H9 (cell line): ENCODE data around the gene PRR14. TPM values are rescaled to one million over a fixed set of nuclear protein-coding genes. Genes with fewer than 3 reads are reported as not detected.

Source experiments
- DNase-seq: peaks from one replicate; pipeline ENCODE4 v3.0.0-alpha.2; 2017
- H2AFZ ChIP-seq: one replicate; pipeline ENCODE4 v1.6.1; 2013; ENCODE audit warnings: mild to moderate bottlenecking, low read length, control low read depth, moderate library complexity
- H2AK5ac ChIP-seq: 2 replicates; pipeline ENCODE4 v1.6.1; 2013; ENCODE audit warnings: low read length, control low read depth, mixed read lengths; ENCODE audit not compliant: insufficient read length
- H2BK120ac ChIP-seq: one replicate; pipeline ENCODE4 v1.6.1; 2013; ENCODE audit warnings: low read depth, mild to moderate bottlenecking, low read length, control low read depth, inconsistent platforms; ENCODE audit not compliant: poor library complexity, severe bottlenecking
- H2BK12ac ChIP-seq: 2 replicates; pipeline ENCODE4 v1.6.1; 2013; ENCODE audit warnings: low read length, control low read depth, mixed read lengths, low read depth; ENCODE audit not compliant: insufficient read length
- H2BK15ac ChIP-seq: 2 replicates; pipeline ENCODE4 v1.6.1; 2013; ENCODE audit warnings: low read depth, low read length, control low read depth
- H2BK20ac ChIP-seq: one replicate; pipeline ENCODE4 v1.6.1; 2013; ENCODE audit warnings: low read depth, mild to moderate bottlenecking, low read length, control low read depth, inconsistent platforms; ENCODE audit not compliant: poor library complexity, severe bottlenecking
- H2BK5ac ChIP-seq: 2 replicates; pipeline ENCODE4 v1.6.1; 2013; ENCODE audit warnings: low read length, control low read depth, mixed read lengths; ENCODE audit not compliant: insufficient read length
- H3K14ac ChIP-seq: 2 replicates; pipeline ENCODE4 v1.6.1; 2013; ENCODE audit warnings: low read length, control low read depth; ENCODE audit not compliant: insufficient read depth
- H3K18ac ChIP-seq: 2 replicates; pipeline ENCODE4 v1.6.1; 2013; ENCODE audit warnings: low read depth, mild to moderate bottlenecking, mixed read lengths, low read length, control low read depth; ENCODE audit not compliant: insufficient read length
- H3K23ac ChIP-seq: 2 replicates; pipeline ENCODE4 v1.6.1; 2013; ENCODE audit warnings: low read length, control low read depth, mixed read lengths, low read depth; ENCODE audit not compliant: insufficient read length
- H3K23me2 ChIP-seq: 2 replicates; pipeline ENCODE4 v1.6.1; 2013; ENCODE audit warnings: low read depth, mild to moderate bottlenecking, mixed read lengths, low read length, control low read depth; ENCODE audit not compliant: insufficient read length, poor library complexity, severe bottlenecking
- H3K27ac ChIP-seq: 2 replicates; pipeline ENCODE4 v1.5.1; 2013; ENCODE audit warnings: low read length, control low read depth, mixed read lengths, low read depth; ENCODE audit not compliant: insufficient read length
- H3K27me3 ChIP-seq: 2 replicates; pipeline ENCODE4 v1.6.1; 2013; ENCODE audit warnings: low read length, control low read depth, inconsistent platforms; ENCODE audit not compliant: insufficient read depth
- H3K4ac ChIP-seq: 2 replicates; pipeline ENCODE4 v1.6.1; 2013; ENCODE audit warnings: low read depth, mild to moderate bottlenecking, control low read depth, inconsistent platforms, low read length, moderate library complexity
- H3K4me1 ChIP-seq: 2 replicates; pipeline ENCODE4 v1.6.1; 2013; ENCODE audit warnings: low read length, control low read depth, inconsistent platforms; ENCODE audit not compliant: insufficient read depth
- H3K4me2 ChIP-seq: 2 replicates; pipeline ENCODE4 v1.6.1; 2013; ENCODE audit warnings: low read length, control low read depth, mixed read lengths; ENCODE audit not compliant: insufficient read length, insufficient read depth
- H3K56ac ChIP-seq: 2 replicates; pipeline ENCODE4 v1.6.1; 2013; ENCODE audit warnings: low read depth, mild to moderate bottlenecking, mixed read lengths, low read length, control low read depth; ENCODE audit not compliant: insufficient read length
- H3K79me1 ChIP-seq: 2 replicates; pipeline ENCODE4 v1.6.1; 2013; ENCODE audit warnings: low read depth, mild to moderate bottlenecking, moderate library complexity, low read length, control low read depth, inconsistent platforms; ENCODE audit not compliant: insufficient read depth, poor library complexity, severe bottlenecking
- H3K79me2 ChIP-seq: 2 replicates; pipeline ENCODE4 v1.6.1; 2013; ENCODE audit warnings: low read length, control low read depth, inconsistent platforms; ENCODE audit not compliant: insufficient read depth
- H3K9ac ChIP-seq: 2 replicates; pipeline ENCODE4 v1.6.1; 2013; ENCODE audit warnings: low read length, control low read depth, mixed read lengths; ENCODE audit not compliant: insufficient read length; ENCODE audit errors: extremely low read depth
- H3K9me3 ChIP-seq: one replicate; pipeline ENCODE4 v1.6.1; 2013; ENCODE audit warnings: low read depth, low read length, inconsistent platforms; ENCODE audit not compliant: control insufficient read depth
- H3T11ph ChIP-seq: one replicate; pipeline ENCODE4 v1.6.1; 2013; ENCODE audit warnings: mild to moderate bottlenecking, low read length, control low read depth, inconsistent platforms
- H4K20me1 ChIP-seq: one replicate; pipeline ENCODE4 v1.6.1; 2013; ENCODE audit not compliant: control insufficient read depth, insufficient read length, insufficient read depth
- H4K5ac ChIP-seq: 2 replicates; pipeline ENCODE4 v1.6.1; 2013; ENCODE audit warnings: low read depth, mild to moderate bottlenecking, mixed read lengths, low read length, control low read depth; ENCODE audit not compliant: insufficient read length
- H4K8ac ChIP-seq: replicated peaks from 2 replicates; pipeline ENCODE4 v1.6.1; 2013; ENCODE audit warnings: low read length, control low read depth, mixed read lengths, low read depth; ENCODE audit not compliant: insufficient read length
- H4K91ac ChIP-seq: 2 replicates; pipeline ENCODE4 v1.6.1; 2013; ENCODE audit warnings: low read depth, mild to moderate bottlenecking, moderate library complexity, mixed read lengths, low read length, control low read depth; ENCODE audit not compliant: insufficient read length
- H3K27ac Mint-ChIP-seq, 3 experiments: 2 replicates in 2 of 3; 3 replicates in 1 of 3; pipeline ENCODE4 v1.8.0; 2020 to 2021; ENCODE audit warnings: mixed read lengths in 3 of 3, mild to moderate bottlenecking in 1 of 3, moderate library complexity in 1 of 3
- H3K27me3 Mint-ChIP-seq: 2 replicates; pipeline ENCODE4 v1.8.0; 2021; ENCODE audit warnings: low read depth, mild to moderate bottlenecking, moderate library complexity, mixed read lengths
- H3K36me3 Mint-ChIP-seq, 3 experiments: 2 replicates in 2 of 3; 3 replicates in 1 of 3; pipeline ENCODE4 v1.8.0; 2020 to 2021; ENCODE audit warnings: low read depth in 3 of 3, mixed read lengths in 3 of 3; ENCODE audit not compliant: insufficient read depth in 1 of 3
- H3K4me1 Mint-ChIP-seq, 2 experiments: 2 replicates each; pipeline ENCODE4 v1.8.0; 2020; ENCODE audit warnings: mixed read lengths in 2 of 2
- H3K4me3 Mint-ChIP-seq, 2 experiments: 2 replicates in 1 of 2; 3 replicates in 1 of 2; pipeline ENCODE4 v1.8.0; 2020 to 2021; ENCODE audit warnings: mild to moderate bottlenecking in 2 of 2, mixed read lengths in 2 of 2, moderate library complexity in 1 of 2
- H3K9me3 Mint-ChIP-seq, 2 experiments: 2 replicates in 1 of 2; 3 replicates in 1 of 2; pipeline ENCODE4 v1.8.0; 2020; ENCODE audit warnings: mild to moderate bottlenecking in 2 of 2, mixed read lengths in 2 of 2, moderate library complexity in 1 of 2
- CTCF ChIP-seq: fragments of 200-600 bp; sonication (generic); conservative IDR thresholded peaks from 3 replicates; pipeline ENCODE4 v1.8.0; 2021; ENCODE audit warnings: antibody characterized with exemption, mild to moderate bottlenecking
- WGBS: extraction: QIAGEN DNeasy Blood & Tissue Kit; methylation state at CpG from one replicate; pipeline ENCODE4 v1.1.7; 2013; ENCODE audit warnings: missing lambda C conversion rate, low lambda C conversion rate, mixed read lengths; ENCODE audit not compliant: insufficient read length; ENCODE audit errors: extremely low coverage; 5-methylcytosine and 5-hydroxymethylcytosine counted together
- total RNA-seq: library from RNA; stranded (reverse); gene quantifications from 2 replicates; pipeline ENCODE4 v1.2.1, GENCODE V29; 2021

The PRR14 gene
- total RNA-seq, 1 experiment from 2014 or later: 11.6 TPM

- Histone ChIP-seq H4K8ac (no peak overlapping the region), H3K4ac (no peak overlapping the region), H4K20me1 (no peaks in the 10 kb centered on the region), H2BK12ac (no peak overlapping the region), H3K14ac (no peak overlapping the region), H3K27me3 (peaks cover 52% of the 10 kb centered on the region), H4K5ac (no peak overlapping the region), H3T11ph (no peak overlapping the region), H3K9ac (no peak overlapping the region), H2BK120ac (no peak overlapping the region), H3K27ac (no peak overlapping the region), H3K4me2 (no peak overlapping the region), H2BK5ac (no peak overlapping the region), H3K23ac (no peak overlapping the region), H3K4me1 (no peaks in the 10 kb centered on the region), H3K18ac (no peak overlapping the region), H3K9me3 (no peaks in the 10 kb centered on the region), H3K79me1 (no peaks in the 10 kb centered on the region), H2BK20ac (no peak overlapping the region), H2BK15ac (no peak overlapping the region), H3K56ac (no peak overlapping the region), H2AFZ (no peak overlapping the region), H3K23me2 (peaks cover 5% of the 10 kb centered on the region), H2AK5ac (no peak overlapping the region), H3K79me2 (no peaks in the 10 kb centered on the region), H4K91ac (no peak overlapping the region)
- Mint-ChIP-seq H3K4me3 (no peak overlapping the region), H3K4me1 (no peaks in the 10 kb centered on the region), H3K36me3 (peaks cover 19 to 42% (median 28%) of the 10 kb centered on the region in 3 experiments; a peak in 6 of 7 replicates), H3K27me3 (peaks cover 92% of the 10 kb centered on the region), H3K9me3 (peaks cover 0 to 2% of the 10 kb centered on the region in 2 experiments; a peak in 2 of 5 replicates), H3K27ac (no peak overlapping the region)
- TF ChIP-seq CTCF: no peak
- DNase-seq: no peak
- no CpG with 5 or more reads among the region's 41 CpGs for WGBS
Measured at GRCh38 chr16:30669026-30669902, 18.5 kb downstream of the PRR14 start.
